ENCODE data around the gene RTN4IP1. TPM values are rescaled to one million over a fixed set of nuclear protein-coding genes. Genes with fewer than 3 reads are reported as not detected.
"Not testable (repeated sequence)": the region's sequence is repeated elsewhere in the genome, so short reads cannot be mapped to it uniquely, and the experiment has no call there.

RTN4IP1 gene
- total RNA-seq, 1 donor from 2014 or later, result 3.3 TPM

DNA sequence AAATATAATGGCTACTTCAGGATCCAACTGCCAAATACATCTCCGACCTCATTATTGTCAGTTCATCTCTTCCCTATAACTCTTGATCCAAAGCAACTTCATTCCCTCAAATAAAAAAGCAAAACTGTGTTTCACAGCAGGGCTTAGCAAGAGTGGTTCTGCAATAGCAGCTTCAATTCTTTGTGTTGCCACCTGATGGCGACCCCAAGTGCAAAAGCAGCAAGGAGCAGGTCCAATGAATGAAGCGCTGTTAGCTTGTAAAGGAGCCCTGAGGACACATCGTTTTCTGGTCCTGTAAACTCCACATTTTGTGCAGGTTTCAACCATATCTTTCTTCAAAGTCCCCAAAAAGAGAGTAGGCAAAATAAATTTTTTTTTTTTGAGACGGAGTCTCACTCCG lies 19.6 kb downstream of the RTN4IP1 start:
- Mint-ChIP-seq H3K4me3 (ENCODE audit: unreplicated experiment) (no peak overlapping the region), H3K4me1 (ENCODE audit: unreplicated experiment) (peaks cover 6% of the 10 kb centered on the region), H3K9me3 (ENCODE audit: unreplicated experiment) (no peaks in the 10 kb centered on the region), H3K36me3 (ENCODE audit: low read depth, unreplicated experiment) (no peaks in the 10 kb centered on the region), H3K27me3 (ENCODE audit: unreplicated experiment) (no peaks in the 10 kb centered on the region), H3K27ac (ENCODE audit: unreplicated experiment) (no peak overlapping the region)
- DNase-seq (ENCODE audit: low spot score), result peak; percentile 34
- TF ChIP-seq, protein P1, sequence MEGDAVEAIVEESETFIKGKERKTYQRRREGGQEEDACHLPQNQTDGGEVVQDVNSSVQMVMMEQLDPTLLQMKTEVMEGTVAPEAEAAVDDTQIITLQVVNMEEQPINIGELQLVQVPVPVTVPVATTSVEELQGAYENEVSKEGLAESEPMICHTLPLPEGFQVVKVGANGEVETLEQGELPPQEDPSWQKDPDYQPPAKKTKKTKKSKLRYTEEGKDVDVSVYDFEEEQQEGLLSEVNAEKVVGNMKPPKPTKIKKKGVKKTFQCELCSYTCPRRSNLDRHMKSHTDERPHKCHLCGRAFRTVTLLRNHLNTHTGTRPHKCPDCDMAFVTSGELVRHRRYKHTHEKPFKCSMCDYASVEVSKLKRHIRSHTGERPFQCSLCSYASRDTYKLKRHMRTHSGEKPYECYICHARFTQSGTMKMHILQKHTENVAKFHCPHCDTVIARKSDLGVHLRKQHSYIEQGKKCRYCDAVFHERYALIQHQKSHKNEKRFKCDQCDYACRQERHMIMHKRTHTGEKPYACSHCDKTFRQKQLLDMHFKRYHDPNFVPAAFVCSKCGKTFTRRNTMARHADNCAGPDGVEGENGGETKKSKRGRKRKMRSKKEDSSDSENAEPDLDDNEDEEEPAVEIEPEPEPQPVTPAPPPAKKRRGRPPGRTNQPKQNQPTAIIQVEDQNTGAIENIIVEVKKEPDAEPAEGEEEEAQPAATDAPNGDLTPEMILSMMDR (IDR thresholded peaks at IDR 0.05; ENCODE audit: unreplicated experiment), result peak; percentile 33

GRCh38 chr6:106608080-106608668 lies 21.1 kb downstream of the RTN4IP1 start:
- TF ChIP-seq, protein P1 (IDR thresholded peaks at IDR 0.05; ENCODE audit: unreplicated experiment), result peak; percentile 77
- Mint-ChIP-seq H3K4me1 (ENCODE audit: unreplicated experiment) (peaks cover 6% of the 10 kb centered on the region), H3K36me3 (ENCODE audit: low read depth, unreplicated experiment) (no peaks in the 10 kb centered on the region), H3K27me3 (ENCODE audit: unreplicated experiment) (no peaks in the 10 kb centered on the region), H3K27ac (ENCODE audit: unreplicated experiment) (no peak overlapping the region), H3K9me3 (ENCODE audit: unreplicated experiment) (no peaks in the 10 kb centered on the region), H3K4me3 (ENCODE audit: unreplicated experiment) (no peak overlapping the region)
- peak; percentile 51 for DNase-seq (ENCODE audit: low spot score)

DNA sequence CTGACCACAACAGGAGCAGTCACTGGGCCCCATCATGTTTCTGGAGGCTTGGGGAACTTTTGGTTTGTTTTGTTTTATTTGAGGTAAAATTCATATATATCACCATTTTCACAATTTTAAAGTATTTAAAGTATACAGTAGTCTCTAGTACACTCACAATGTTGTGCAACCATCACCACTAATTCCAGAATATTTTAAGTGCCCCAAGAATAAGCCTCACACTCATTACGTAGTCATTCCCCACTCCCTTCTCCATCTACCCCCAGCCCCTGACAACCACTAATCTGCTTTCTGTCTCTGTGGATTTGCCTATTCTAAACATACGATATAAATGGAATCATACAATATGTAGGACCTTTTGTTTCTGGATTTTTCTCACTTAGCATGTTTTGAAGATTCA lies 29.0 kb downstream of the RTN4IP1 start:
- Mint-ChIP-seq H3K36me3 (ENCODE audit: low read depth, unreplicated experiment) (no peaks in the 10 kb centered on the region), H3K9me3 (ENCODE audit: unreplicated experiment) (no peaks in the 10 kb centered on the region), H3K27me3 (ENCODE audit: unreplicated experiment) (no peaks in the 10 kb centered on the region), H3K4me3 (ENCODE audit: unreplicated experiment) (no peak overlapping the region), H3K27ac (ENCODE audit: unreplicated experiment) (no peak overlapping the region), H3K4me1 (ENCODE audit: unreplicated experiment) (no peaks in the 10 kb centered on the region)
- no peak for DNase-seq (ENCODE audit: low spot score)
- TF ChIP-seq, protein P1 (IDR thresholded peaks at IDR 0.05; ENCODE audit: unreplicated experiment), result no peak

DNA sequence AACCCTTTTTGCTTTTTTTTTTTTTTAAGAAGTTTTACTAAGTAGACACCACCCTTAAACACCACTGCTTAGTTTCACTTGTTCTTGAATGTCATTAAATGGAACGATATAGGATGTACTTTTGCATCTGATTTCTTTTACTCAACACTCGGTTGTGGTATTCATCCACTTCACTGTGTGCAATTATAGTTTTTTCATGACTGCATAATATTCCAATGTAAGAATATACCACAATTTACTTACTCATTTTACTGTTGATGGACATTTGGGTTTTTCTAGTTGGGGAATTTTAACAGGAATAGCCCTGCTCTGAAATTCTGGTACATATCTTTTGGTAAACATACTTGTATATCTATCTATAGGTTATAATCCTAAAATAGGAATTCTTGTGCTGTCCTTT lies 29.9 kb downstream of the RTN4IP1 start:
- H3K4me3 Mint-ChIP-seq (ENCODE audit: unreplicated experiment), result no peak overlapping the region
- no peak overlapping the region for H3K27ac Mint-ChIP-seq (ENCODE audit: unreplicated experiment)
- H3K36me3 Mint-ChIP-seq (ENCODE audit: low read depth, unreplicated experiment), result no peaks in the 10 kb centered on the region
- no peaks in the 10 kb centered on the region for H3K9me3 Mint-ChIP-seq (ENCODE audit: unreplicated experiment)
- TF ChIP-seq, protein P1 (IDR thresholded peaks at IDR 0.05; ENCODE audit: unreplicated experiment), result no peak
- H3K27me3 Mint-ChIP-seq (ENCODE audit: unreplicated experiment), result no peaks in the 10 kb centered on the region
- no peak for DNase-seq (ENCODE audit: low spot score)
- no peaks in the 10 kb centered on the region for H3K4me1 Mint-ChIP-seq (ENCODE audit: unreplicated experiment)

GRCh38 chr6:106591111-106591825 lies 38.0 kb downstream of the RTN4IP1 start:
- Mint-ChIP-seq H3K36me3 (ENCODE audit: low read depth, unreplicated experiment) (no peaks in the 10 kb centered on the region), H3K9me3 (ENCODE audit: unreplicated experiment) (no peaks in the 10 kb centered on the region), H3K27ac (ENCODE audit: unreplicated experiment) (no peak overlapping the region), H3K27me3 (ENCODE audit: unreplicated experiment) (peaks cover 1% of the 10 kb centered on the region), H3K4me1 (ENCODE audit: unreplicated experiment) (no peaks in the 10 kb centered on the region), H3K4me3 (ENCODE audit: unreplicated experiment) (no peak overlapping the region)
- TF ChIP-seq, protein P1 (IDR thresholded peaks at IDR 0.05; ENCODE audit: unreplicated experiment), result no peak
- DNase-seq (ENCODE audit: low spot score), result no peak

DNA sequence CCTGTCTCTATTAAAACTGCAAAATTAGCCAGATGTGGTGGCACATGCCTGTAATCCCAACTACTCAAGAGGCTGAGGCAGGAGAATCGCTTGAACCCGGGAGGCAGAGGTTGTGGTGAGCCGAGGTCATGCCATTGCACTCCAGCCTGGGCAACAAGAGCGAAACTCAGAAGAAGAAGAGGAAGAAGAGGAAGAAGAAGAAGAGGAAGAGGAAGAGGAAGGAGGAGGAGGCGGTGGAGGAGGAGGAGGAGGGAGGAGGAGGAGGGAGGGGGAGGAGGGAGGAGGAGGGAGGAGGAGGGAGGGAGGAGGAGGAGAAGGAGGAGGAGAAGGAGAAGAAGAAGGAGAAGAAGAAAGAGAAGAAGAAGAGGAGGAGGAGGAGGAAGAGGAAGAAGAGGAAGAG lies 40.4 kb downstream of the RTN4IP1 start:
- not testable (repeated sequence) for H3K4me3 Mint-ChIP-seq (ENCODE audit: unreplicated experiment); H3K9me3 Mint-ChIP-seq (ENCODE audit: unreplicated experiment); H3K27ac Mint-ChIP-seq (ENCODE audit: unreplicated experiment); H3K36me3 Mint-ChIP-seq (ENCODE audit: low read depth, unreplicated experiment); H3K4me1 Mint-ChIP-seq (ENCODE audit: unreplicated experiment); DNase-seq (ENCODE audit: low spot score); H3K27me3 Mint-ChIP-seq (ENCODE audit: unreplicated experiment)

Data from endothelial cell (in vitro differentiated cells).